GM12878 (cell line): ENCODE measurements around the gene DRICH1. TPM values are rescaled to one million over a fixed set of nuclear protein-coding genes. Genes with fewer than 3 reads are reported as not detected.

Experiments
- ATAC-seq: fragments of 200-7000 bp; cut with Tn5 transposase; 3 replicates; pipeline ENCODE4 v1.9.1; 2020; ENCODE audit warnings: mild to moderate bottlenecking, moderate library complexity
- BruUV-seq: library from RNA; stranded (reverse); fragments of 400-500 nt; replicated peaks from 2 replicates; lab custom pipeline; 2021; lab: Mats Ljungman, UMichigan
- CTCF ChIA-PET: fragments of 300-600 bp; sonication (Branson Sonifier 250); formaldehyde crosslinking; extraction: SDS; loops from one replicate; lab custom pipeline; 2021; ENCODE audit warnings: inconsistent platforms; lab: Yijun Ruan, JAX
- POLR2A ChIA-PET: fragments of 350-600 bp; formaldehyde crosslinking; extraction: SDS; loops from one replicate; lab custom pipeline; 2021; ENCODE audit warnings: inconsistent platforms; lab: Charles Lee
- RAD21 ChIA-PET: fragments of 300-600 bp; sonication (Branson Sonifier 250); formaldehyde crosslinking; loops from one replicate; lab custom pipeline; 2023; ENCODE audit warnings: antibody characterized with exemption; ENCODE audit not compliant: unreplicated experiment; lab: Charles Lee
- SMC1A ChIA-PET: fragments of 300-600 bp; sonication (Branson Sonifier 250); formaldehyde crosslinking; loops from one replicate; lab custom pipeline; 2023; ENCODE audit not compliant: unreplicated experiment, uncharacterized antibody; lab: Charles Lee
- DNase-seq: peaks from one replicate; pipeline ENCODE4 v3.0.0-alpha.2; 2011; ENCODE audit warnings: low read depth, low spot score
- FAIRE-seq: peaks from 3 replicates; lab custom pipeline; 2011; peaks lifted over from hg19 to GRCh38; lab: Jason Lieb, UNC
- H2AFZ ChIP-seq: 2 replicates; pipeline ENCODE4 v1.6.0; 2011; ENCODE audit warnings: low read depth, low read length, control low read depth; ENCODE audit not compliant: control insufficient read depth
- H3K27ac ChIP-seq: 2 replicates; pipeline ENCODE4 v1.5.1; 2011; ENCODE audit warnings: control low read depth; ENCODE audit not compliant: control insufficient read depth, insufficient read depth
- H3K27me3 ChIP-seq, 2 experiments: replicated peaks in 1 of 2; 2 replicates each; pipeline versions ENCODE4 v1.6.0 to v1.6.1; 2011; ENCODE audit warnings: low read length in 1 of 2; ENCODE audit not compliant: control insufficient read depth in 2 of 2, insufficient read depth in 2 of 2
- H3K36me3 ChIP-seq, 2 experiments: 2 replicates each; pipeline ENCODE4 v1.5.1; 2011; ENCODE audit warnings: low read length in 1 of 2; ENCODE audit not compliant: control insufficient read depth in 2 of 2, insufficient read depth in 2 of 2
- H3K4me1 ChIP-seq: 2 replicates; pipeline ENCODE4 v1.6.1; 2011; ENCODE audit warnings: mild to moderate bottlenecking, low read length, moderate library complexity, mixed read lengths; ENCODE audit not compliant: control insufficient read depth, insufficient read depth
- H3K4me2 ChIP-seq: 2 replicates; pipeline ENCODE4 v1.6.0; 2011; ENCODE audit warnings: control low read depth; ENCODE audit not compliant: control insufficient read depth, insufficient read depth
- H3K4me3 ChIP-seq: fragments of 200-600 bp; sonication (generic); 2 replicates; pipeline ENCODE4 v1.5.1; 2016
- H3K79me2 ChIP-seq: 2 replicates; pipeline ENCODE4 v1.6.0; 2011; ENCODE audit warnings: low read length; ENCODE audit not compliant: control insufficient read depth, insufficient read depth
- H3K9ac ChIP-seq: 2 replicates; pipeline ENCODE4 v1.8.0; 2011; ENCODE audit warnings: low read length, control low read depth, mixed read lengths; ENCODE audit not compliant: control insufficient read depth, insufficient read depth
- H3K9me3 ChIP-seq: replicated peaks from 3 replicates; pipeline ENCODE4 v1.5.1; 2011; ENCODE audit warnings: mild to moderate bottlenecking, low read length; ENCODE audit not compliant: control insufficient read depth, insufficient read depth
- H4K20me1 ChIP-seq: 2 replicates; pipeline ENCODE4 v1.6.0; 2011; ENCODE audit not compliant: control insufficient read depth, insufficient read depth
- CBX3 ChIP-seq: fragments of 200-600 bp; sonication (generic); IDR thresholded peaks from 2 replicates; pipeline ENCODE4 v1.6.1; 2016; ENCODE audit warnings: low read depth, borderline replicate concordance
- CEBPB ChIP-seq, 2 experiments: fragments of 150-350 bp in 1 of 2; IDR thresholded peaks; 2 replicates each; pipeline ENCODE4 v1.6.1; 2012 to 2014; ENCODE audit warnings: low read depth in 2 of 2, low read length in 2 of 2, borderline replicate concordance in 1 of 2, inconsistent platforms in 1 of 2
- CHD4 ChIP-seq: fragments of 200-600 bp; sonication (generic); IDR thresholded peaks from 2 replicates; pipeline ENCODE4 v1.6.1; 2016; ENCODE audit warnings: mild to moderate bottlenecking
- EGR1 ChIP-seq, 2 experiments: IDR thresholded peaks; 1 replicate in 1 of 2; 2 replicates in 1 of 2; pipeline ENCODE4 v1.6.1; 2011 to 2012; ENCODE audit warnings: low read depth in 2 of 2, low read length in 2 of 2, borderline replicate concordance in 1 of 2, mild to moderate bottlenecking in 1 of 2, moderate library complexity in 1 of 2
- FOS ChIP-seq: IDR thresholded peaks from 3 replicates; pipeline ENCODE4 v1.6.1; 2011; ENCODE audit warnings: borderline replicate concordance; ENCODE audit not compliant: insufficient read length; ENCODE audit errors: extremely low read depth
- GATAD2B ChIP-seq: fragments of 450-650 bp; conservative IDR thresholded peaks from 2 replicates; pipeline ENCODE4 v1.6.1; 2017; ENCODE audit warnings: low read depth, mild to moderate bottlenecking, moderate library complexity
- JUNB ChIP-seq: IDR thresholded peaks from 2 replicates; pipeline ENCODE4 v1.6.1; 2016; ENCODE audit warnings: antibody characterized with exemption, mild to moderate bottlenecking
- LARP7 ChIP-seq: fragments of 450-650 bp; IDR thresholded peaks from 2 replicates; pipeline ENCODE4 v1.6.1; 2017; ENCODE audit warnings: mild to moderate bottlenecking
- MTA2 ChIP-seq: fragments of 450-650 bp; IDR thresholded peaks from 2 replicates; pipeline ENCODE4 v1.6.1; 2016; ENCODE audit warnings: low read depth, mild to moderate bottlenecking, moderate library complexity
- NBN ChIP-seq: fragments of 450-650 bp; IDR thresholded peaks from 2 replicates; pipeline ENCODE4 v1.6.1; 2016
- POLR2AphosphoS2 ChIP-seq: IDR thresholded peaks from 2 replicates; pipeline ENCODE4 v1.6.1; 2011; ENCODE audit warnings: low read depth, mild to moderate bottlenecking, low read length, improper control_type of control experiment, moderate library complexity
- SMAD1 ChIP-seq: fragments of 450-650 bp; IDR thresholded peaks from 2 replicates; pipeline ENCODE4 v1.6.1; 2018; ENCODE audit warnings: mild to moderate bottlenecking, low read depth; ENCODE audit not compliant: partially characterized antibody
- SUZ12 ChIP-seq: fragments of 200-600 bp; sonication (generic); IDR thresholded peaks from one replicate; pipeline ENCODE4 v1.6.1; 2018; ENCODE audit warnings: antibody characterized with exemption, mild to moderate bottlenecking; ENCODE audit not compliant: unreplicated experiment
- TCF7 ChIP-seq: IDR thresholded peaks from 2 replicates; pipeline ENCODE4 v1.6.1; 2014; ENCODE audit warnings: antibody characterized with exemption, borderline replicate concordance
- ZNF207 ChIP-seq: fragments of 450-650 bp; IDR thresholded peaks from 2 replicates; pipeline ENCODE4 v1.6.1; 2014; ENCODE audit warnings: antibody characterized with exemption, mild to moderate bottlenecking, borderline replicate concordance
- WGBS: methylation state at CpG from one replicate; pipeline ENCODE4 v1.1.6; 2016; ENCODE audit warnings: low lambda C conversion rate; ENCODE audit not compliant: insufficient replicate concordance, insufficient coverage; ENCODE audit errors: missing lambda C conversion rate; 5-methylcytosine and 5-hydroxymethylcytosine counted together
- in situ Hi-C: fragments of 300-500 bp; cut with MboI; formaldehyde crosslinking; loops from 9 replicates; pipeline ENCODE4 v1.14.3; 2018; ENCODE audit warnings: mixed read lengths
- intact Hi-C: fragments of 100-400 bp; cut with micrococcal nuclease; formaldehyde crosslinking; loops from one replicate; pipeline ENCODE4 v1.14.2; 2022; ENCODE audit not compliant: unreplicated experiment
- polyA plus RNA-seq, 11 experiments: library from polyadenylated mRNA; depleted of rRNA in 4 of 11; unstranded in 6 of 11; stranded (reverse) in 5 of 11; fragments of >200 nt; fragmentation: Nextera tagmentation in 4 of 11; fragmentation: Illumina TruSeq in 1 of 11; extraction: Ambion mirVana in 4 of 11; extraction: Trizol in 1 of 11; gene quantifications; 1 replicate in 1 of 11; 2 replicates in 10 of 11; pipeline versions ENCODE4 v1.2.1 to v1.2.3, GENCODE V29; 2011 to 2016; ENCODE audit warnings: inconsistent platforms in 2 of 11, missing spikeins in 2 of 11, low read depth in 1 of 11
- total RNA-seq, 4 experiments: library from RNA; depleted of rRNA in 3 of 4; stranded (reverse); fragments of >200 nt in 3 of 4; fragmentation: Illumina TruSeq in 1 of 4; extraction: Trizol in 1 of 4; gene quantifications; 2 replicates each; pipeline versions ENCODE4 v1.2.1 to v1.2.3, GENCODE V29; 2013 to 2021
- TF ChIP-seq, protein P1 (sequence below): fragments of 450-650 bp; IDR thresholded peaks from 2 replicates; pipeline ENCODE4 v1.6.1; 2017; ENCODE audit warnings: mild to moderate bottlenecking

Gene DRICH1
- total and polyA plus RNA-seq, 10 of the 15 experiments (the other 5 are each of a cell fraction or from before 2014, with no cell fraction given) = not detected

DNA sequence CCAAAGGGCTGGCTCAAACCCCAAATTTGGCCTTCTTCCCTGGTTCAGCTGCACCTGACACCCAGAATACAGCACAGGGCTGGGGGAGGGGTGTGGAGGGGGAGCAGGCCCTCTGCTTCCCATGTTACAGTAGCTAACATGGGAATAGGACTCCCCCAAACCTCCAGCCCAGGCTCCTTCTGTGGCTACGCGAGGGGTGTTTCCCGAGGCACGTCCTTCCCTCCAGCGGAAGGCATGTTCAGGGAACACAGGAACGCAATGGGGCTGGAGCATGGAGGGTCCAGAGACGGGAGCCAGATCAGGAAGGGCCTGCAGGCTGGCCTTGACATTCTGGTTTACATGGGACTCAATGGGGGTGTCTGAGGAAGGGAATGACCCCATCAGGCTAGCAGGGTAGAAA lies 40.3 kb downstream of the DRICH1 start:
- H3K27me3 ChIP-seq = no peaks in the 10 kb centered on the region; a peak in 1 of 4 replicates
- SMC1A ChIA-PET = interaction anchor here (1.0 kb wide), 1 partner anchor 9 kb away, joined by 3 read pairs; no protein-coding TSS in a partner anchor
- RAD21 ChIA-PET = interaction anchor here (1.2 kb wide), 1 partner anchor 180 kb away, joined by 4 read pairs; no protein-coding TSS in a partner anchor
- POLR2A ChIA-PET = no interaction called here
- H3K79me2 ChIP-seq = no peaks in the 10 kb centered on the region
- no peak overlapping the region for H3K4me2 ChIP-seq
- no peak for DNase-seq
- no peak overlapping the region for H3K4me3 ChIP-seq
- CTCF ChIA-PET = interaction anchor here (0.6 to 3.3 kb wide), 8 partner anchors 14 to 254 kb away, joined by 3 to 14 read pairs (median 4); no protein-coding TSS in a partner anchor
- FAIRE-seq = no peak
- no peaks in the 10 kb centered on the region for H3K4me1 ChIP-seq
- no peaks in the 10 kb centered on the region for H3K36me3 ChIP-seq
- no peaks in the 10 kb centered on the region; the same call in 2 of the 3 replicates for H3K9me3 ChIP-seq
- WGBS = 62% methylated on average over 7 of the region's 7 CpGs
- no peak overlapping the region for H2AFZ ChIP-seq
- intact Hi-C loops (loop anchor here (1.0 kb wide), 1 partner anchor 51 kb away; no protein-coding TSS in a partner anchor), in situ Hi-C loops (loop anchor here (10.0 kb wide), 1 partner anchor 1843 kb away; no protein-coding TSS in a partner anchor)
- no peak for ATAC-seq
- no peak overlapping the region for H3K9ac ChIP-seq
- no peaks in the 10 kb centered on the region for H4K20me1 ChIP-seq
- BruUV-seq = no TSS peak
- no peak overlapping the region for H3K27ac ChIP-seq
- TF ChIP-seq LARP7 (no peak), SUZ12 (no peak), MTA2 (no peak), GATAD2B (no peak), JUNB (no peak), TCF7 (no peak), FOS (no peak), SMAD1 (no peak), POLR2AphosphoS2 (no peak), CHD4 (no peak), CBX3 (no peak), EGR1 (IDR thresholded peaks at IDR 0.05; ENCODE audit: borderline replicate concordance in 1 of 2, low read depth in 2 of 2, low read length in 2 of 2) (no peak), NBN (no peak), ZNF207 (no peak), CEBPB (IDR thresholded peaks at IDR 0.05; ENCODE audit: borderline replicate concordance in 1 of 2, low read depth in 2 of 2, low read length in 2 of 2) (no peak)
- TF ChIP-seq, protein P1, sequence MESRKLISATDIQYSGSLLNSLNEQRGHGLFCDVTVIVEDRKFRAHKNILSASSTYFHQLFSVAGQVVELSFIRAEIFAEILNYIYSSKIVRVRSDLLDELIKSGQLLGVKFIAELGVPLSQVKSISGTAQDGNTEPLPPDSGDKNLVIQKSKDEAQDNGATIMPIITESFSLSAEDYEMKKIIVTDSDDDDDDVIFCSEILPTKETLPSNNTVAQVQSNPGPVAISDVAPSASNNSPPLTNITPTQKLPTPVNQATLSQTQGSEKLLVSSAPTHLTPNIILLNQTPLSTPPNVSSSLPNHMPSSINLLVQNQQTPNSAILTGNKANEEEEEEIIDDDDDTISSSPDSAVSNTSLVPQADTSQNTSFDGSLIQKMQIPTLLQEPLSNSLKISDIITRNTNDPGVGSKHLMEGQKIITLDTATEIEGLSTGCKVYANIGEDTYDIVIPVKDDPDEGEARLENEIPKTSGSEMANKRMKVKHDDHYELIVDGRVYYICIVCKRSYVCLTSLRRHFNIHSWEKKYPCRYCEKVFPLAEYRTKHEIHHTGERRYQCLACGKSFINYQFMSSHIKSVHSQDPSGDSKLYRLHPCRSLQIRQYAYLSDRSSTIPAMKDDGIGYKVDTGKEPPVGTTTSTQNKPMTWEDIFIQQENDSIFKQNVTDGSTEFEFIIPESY = no peak
